ENCODE measurements around the gene SNX7.

SNX7 gene, protein sequence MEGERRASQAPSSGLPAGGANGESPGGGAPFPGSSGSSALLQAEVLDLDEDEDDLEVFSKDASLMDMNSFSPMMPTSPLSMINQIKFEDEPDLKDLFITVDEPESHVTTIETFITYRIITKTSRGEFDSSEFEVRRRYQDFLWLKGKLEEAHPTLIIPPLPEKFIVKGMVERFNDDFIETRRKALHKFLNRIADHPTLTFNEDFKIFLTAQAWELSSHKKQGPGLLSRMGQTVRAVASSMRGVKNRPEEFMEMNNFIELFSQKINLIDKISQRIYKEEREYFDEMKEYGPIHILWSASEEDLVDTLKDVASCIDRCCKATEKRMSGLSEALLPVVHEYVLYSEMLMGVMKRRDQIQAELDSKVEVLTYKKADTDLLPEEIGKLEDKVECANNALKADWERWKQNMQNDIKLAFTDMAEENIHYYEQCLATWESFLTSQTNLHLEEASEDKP

DNA sequence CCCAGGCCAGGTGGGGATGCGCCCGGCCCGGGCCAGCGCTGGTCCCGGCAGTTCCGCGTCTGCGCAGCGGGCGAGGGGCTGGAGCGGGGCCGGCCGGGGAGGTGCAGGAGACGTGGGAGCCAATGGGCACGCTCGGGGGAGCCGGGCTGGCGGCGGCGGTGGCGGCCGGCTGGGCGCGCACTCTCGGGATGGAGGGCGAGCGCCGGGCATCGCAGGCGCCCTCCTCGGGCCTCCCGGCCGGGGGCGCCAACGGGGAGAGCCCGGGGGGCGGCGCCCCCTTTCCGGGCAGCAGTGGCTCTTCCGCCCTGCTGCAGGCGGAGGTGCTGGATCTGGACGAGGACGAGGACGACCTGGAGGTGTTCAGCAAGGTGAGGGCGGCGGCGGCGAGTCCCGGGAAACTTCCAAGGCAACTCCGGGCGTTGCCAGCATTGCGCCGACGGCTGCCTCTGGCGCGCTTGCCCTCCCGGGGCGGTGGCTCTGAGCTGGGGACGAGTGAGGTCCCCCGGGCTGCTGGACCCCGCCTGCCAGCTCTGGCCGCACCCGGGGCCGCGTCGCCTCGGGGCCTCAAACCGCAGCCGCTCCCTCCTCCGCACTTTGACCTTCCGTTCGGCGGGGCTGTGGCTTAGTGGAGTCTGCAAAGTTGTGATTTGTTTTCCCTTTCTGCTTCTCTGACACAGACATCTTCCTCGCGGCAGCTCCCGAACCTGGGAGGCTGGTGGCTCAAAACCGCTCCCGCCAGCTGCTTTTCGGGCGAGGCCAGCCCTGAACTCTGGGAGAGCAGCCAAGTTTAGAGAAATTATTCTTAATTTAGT is at the start of gene SNX7:
TSS of gene SNX7 (plus strand) at position 178 of the 812 bp plus-strand sequence. CDS start at position 189, 11 bp downstream.
- DNase-seq = peak; percentile 65

- DNase-seq = no peak
These were observed 24.2 kb upstream of the SNX7 start for GRCh38 chr1:98637316-98637715.

DNA sequence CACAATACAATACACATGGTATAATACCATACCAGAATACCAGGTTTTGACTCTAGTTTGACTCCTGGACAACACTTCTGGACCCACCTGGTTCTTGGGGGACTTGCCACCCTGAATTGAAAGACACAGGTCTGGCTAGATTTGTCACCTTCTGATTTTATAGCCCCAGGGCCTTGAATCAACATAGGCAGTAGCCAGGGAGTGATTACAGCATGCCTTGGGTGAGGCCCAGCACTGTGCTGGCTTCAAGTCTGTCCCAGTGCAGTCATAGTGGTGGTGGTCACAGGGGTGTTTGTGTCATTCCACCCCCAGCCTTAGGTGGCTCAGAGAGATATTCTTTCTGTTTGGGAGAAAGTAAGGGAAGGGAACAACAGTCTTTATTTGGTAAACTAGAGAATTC is 23.3 kb upstream of the SNX7 start:
- DNase-seq = no peak

GRCh38 chr1:98644510-98644909 is 17.0 kb upstream of the SNX7 start:
- DNase-seq = no peak

GRCh38 chr1:98651116-98651632 is 10.3 kb upstream of the SNX7 start:
- no peak for DNase-seq

- no peak for DNase-seq
These were observed 8.4 kb upstream of the SNX7 start for GRCh38 chr1:98653123-98653522.

DNA sequence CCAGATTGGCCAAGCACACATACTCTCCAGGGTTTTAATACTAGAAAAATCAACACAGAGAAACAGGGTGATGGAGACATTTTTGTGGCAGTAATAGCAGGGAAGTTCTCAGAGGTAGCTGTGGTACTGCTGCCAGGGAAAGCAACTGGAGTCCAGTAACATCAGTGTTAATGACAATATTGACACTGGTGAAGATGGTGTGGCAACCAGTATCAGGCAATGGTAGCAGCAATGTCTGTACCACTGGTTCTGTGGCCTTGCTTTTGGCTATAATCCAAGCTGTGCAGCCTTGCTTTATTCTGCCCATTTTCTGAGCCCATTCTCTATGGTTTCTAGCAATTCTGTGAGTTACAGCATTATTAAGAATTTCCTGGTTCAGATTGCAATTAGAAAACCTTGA is 1.6 kb upstream of the SNX7 start:
- DNase-seq = no peak

DNA sequence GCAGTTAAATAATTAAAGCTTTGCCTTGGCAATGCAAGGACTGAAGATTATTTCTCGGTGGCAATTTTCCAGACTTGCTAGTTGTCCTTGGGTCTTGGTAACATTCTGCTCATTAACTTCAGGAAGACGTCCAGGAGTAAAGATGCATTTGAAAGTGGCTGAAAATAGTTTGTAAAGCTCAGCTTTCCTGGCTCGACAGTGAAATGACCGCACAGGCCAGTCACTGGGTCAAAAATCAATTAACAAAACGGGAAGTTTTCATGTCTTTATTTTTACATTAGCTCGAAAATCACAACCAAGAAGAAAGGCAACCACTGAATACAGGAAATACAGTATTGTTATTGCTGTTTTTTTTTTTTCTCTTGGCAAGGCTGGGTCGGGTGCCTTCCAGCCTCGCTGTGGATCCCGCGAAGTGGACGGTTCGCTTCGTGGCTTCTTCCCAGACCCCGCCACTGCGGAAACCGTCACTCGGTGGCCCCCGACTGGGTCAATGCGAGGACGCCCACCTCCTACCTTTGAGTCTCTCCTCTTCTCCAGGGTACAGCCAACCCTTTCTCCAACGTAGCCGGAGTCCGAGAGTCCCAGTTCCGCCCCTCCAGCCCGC is 479 bp upstream of the SNX7 start:
- no peak for DNase-seq

GRCh38 chr1:98662356-98662670 is 792 bp downstream of the SNX7 start:
- DNase-seq = no peak

DNA sequence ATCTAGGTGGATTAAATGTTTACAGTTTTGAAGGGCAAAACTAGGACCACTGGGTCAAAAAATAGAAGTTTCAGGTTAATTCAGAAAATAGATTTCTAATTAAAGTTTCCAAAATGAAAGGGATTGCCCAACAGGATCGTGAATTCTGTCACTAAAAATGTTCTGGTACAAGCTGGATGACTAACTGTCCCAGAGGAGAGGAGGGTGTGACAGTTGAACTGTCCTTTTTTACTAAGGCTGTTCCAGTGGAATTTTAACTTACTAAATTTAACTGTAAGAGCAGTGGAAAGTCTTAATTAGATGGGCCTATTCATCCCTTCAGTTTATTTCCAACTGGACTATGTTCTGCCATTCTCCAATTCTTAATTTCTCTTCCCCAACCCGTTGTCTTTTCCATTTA is 7.2 kb downstream of the SNX7 start:
- DNase-seq = no peak

DNA sequence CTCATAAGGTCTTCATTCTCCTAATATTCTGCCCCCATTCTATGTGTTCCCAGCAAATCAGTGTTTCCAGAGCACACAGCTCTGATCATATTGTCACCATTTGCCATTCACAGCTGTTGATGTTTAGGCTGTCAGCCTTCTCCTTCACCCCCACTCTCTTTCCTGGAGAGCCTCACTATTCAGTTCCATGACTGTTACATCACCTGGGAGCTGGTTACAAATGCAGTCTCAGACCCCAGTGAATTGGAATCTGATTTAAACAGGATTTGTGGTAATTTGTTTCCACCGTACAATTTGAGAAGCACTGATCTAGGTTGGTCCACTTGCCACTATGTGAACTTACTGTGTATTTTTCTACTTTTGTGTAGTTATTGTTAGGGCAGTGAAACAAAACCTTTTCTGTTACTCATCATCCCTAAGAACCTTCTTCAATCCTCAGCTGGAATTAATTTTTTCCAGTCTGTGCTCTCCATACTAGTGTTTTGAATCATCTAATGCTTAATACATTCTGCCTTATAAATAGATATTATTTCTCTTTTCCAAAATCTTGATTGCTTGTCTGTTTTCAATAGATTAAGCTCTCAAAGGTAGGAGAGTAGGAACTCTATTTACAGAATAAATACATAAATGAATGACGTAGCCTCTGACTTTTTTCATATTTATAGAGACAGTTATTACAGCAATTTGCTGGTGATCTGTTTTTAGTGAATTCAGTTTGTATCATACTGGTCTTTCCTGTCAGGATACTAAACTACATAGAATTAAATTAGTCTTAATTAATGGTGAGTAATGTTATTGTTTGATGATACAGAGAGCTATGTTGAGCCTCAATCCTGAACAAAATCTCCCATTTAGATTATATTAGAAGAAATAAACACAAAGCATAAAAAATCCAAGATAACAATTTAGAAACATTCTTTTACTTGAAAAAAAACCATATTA is 8.1 kb downstream of the SNX7 start:
- no peak for DNase-seq

GRCh38 chr1:98672189-98672588 is 10.7 kb downstream of the SNX7 start:
- DNase-seq = no peak

- no peak for DNase-seq
These were observed 12.7 kb downstream of the SNX7 start for GRCh38 chr1:98674075-98674781.

DNA sequence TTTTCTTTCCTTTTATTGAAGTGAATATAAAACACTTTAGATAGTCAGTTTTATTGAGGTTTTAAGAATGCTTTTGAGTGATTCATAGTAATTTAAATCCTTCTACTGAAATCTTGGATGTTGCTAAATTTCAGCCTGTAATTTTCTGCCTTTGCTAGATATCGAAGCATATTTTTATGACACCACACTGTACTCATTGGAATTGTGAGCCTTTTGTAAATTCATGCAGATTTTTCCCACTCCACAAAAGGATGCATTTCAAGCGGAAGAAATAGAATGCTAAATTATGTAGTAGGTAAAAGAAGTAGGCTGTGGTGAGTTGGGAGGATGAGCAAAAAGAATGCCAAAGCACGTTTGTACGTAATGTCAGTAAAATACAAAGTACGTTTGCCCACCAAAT is 13.8 kb downstream of the SNX7 start:
- DNase-seq = no peak

- no peak for DNase-seq
These were observed 15.8 kb downstream of the SNX7 start for GRCh38 chr1:98677288-98677687.

- no peak for DNase-seq
These were observed 20.3 kb downstream of the SNX7 start for GRCh38 chr1:98681812-98682211.

GRCh38 chr1:98688110-98688739 is 26.7 kb downstream of the SNX7 start:
- no peak for DNase-seq

GRCh38 chr1:98690576-98690975 is 29.1 kb downstream of the SNX7 start:
- no peak for DNase-seq

DNA sequence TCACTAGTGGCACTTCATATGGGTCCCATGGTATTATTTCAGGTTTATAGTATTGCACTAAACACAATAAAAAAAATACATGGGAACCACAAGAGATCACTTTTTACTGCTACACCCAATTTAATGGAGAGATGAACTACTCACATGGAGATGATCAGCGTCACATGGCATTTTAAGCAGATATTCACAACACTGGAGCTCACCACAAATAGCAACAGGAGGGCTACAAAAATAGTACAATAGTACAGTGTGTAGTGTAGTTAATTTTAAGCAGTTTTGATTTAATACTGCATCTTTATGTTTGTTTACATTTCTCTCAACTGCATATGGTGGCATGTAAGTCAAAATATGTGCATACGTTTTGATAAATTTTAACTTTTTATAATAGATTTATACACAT is 31.0 kb downstream of the SNX7 start:
- no peak for DNase-seq

DNA sequence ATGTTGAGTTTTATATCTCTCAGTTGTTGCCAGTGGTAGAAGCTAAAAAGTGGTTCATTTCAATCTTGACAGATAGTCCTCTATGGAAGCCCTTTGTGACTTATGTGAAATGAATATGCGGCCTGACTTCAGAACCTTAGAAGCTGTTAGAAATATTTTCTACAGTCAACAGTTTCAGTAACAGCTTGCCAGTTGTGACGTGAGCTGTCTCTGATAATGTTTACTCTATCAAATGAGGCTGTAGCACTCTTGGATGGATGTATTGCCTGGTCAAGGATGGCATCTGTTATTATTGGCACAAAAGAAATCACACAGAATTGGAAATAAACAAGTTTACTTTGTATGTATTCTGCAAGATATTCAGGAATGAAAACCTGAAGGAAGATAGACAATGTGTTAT is 31.9 kb downstream of the SNX7 start:
- no peak for DNase-seq

GRCh38 chr1:98696077-98696476 is 34.6 kb downstream of the SNX7 start:
- DNase-seq = no peak

Data from T1000 (cell line).